Esophagus squamous epithelium (tissue), 4 donors: ENCODE data around the gene COX17.

Experiments
- CTCF ChIP-seq, 6 experiments: fragments of 450-650 bp in 4 of 6; fragments of 200-600 bp in 2 of 6; sonication (generic) in 2 of 6; IDR thresholded peaks; one replicate each; pipeline ENCODE4 v1.5.1; 2016 to 2019; ENCODE audit warnings: antibody characterized with exemption in 6 of 6, mild to moderate bottlenecking in 4 of 6, moderate library complexity in 4 of 6
- POLR2A ChIP-seq, 4 donors: fragments of 450-650 bp; IDR thresholded peaks; one replicate each; pipeline ENCODE4 v1.6.1; 2017; ENCODE audit warnings: antibody characterized with exemption in 4 of 4, mild to moderate bottlenecking in 4 of 4, moderate library complexity in 3 of 4

- TF ChIP-seq CTCF (IDR thresholded peaks at IDR 0.05) (no peak), POLR2A (IDR thresholded peaks at IDR 0.05) (no peak)
Measured at GRCh38 chr3:119700920-119701734, 23.9 kb upstream of the COX17 start.
